GM23338 (cell line): ENCODE data around the gene AGAP1. TPM values are rescaled to one million over a fixed set of nuclear protein-coding genes. Genes with fewer than 3 reads are reported as not detected.

Experiments used
- ATAC-seq: fragments of 200-7000 bp; cut with Tn5 transposase; 3 replicates; pipeline ENCODE4 v1.9.1; 2020
- DNase-seq: peaks from one replicate; pipeline ENCODE4 v3.0.0-alpha.2; 2015; ENCODE audit warnings: low spot score
- H2AFZ ChIP-seq: fragments of 200-600 bp; sonication (generic); 2 replicates; pipeline ENCODE4 v1.8.0; 2016; ENCODE audit warnings: antibody characterized with exemption, mild to moderate bottlenecking, moderate library complexity
- H3F3A ChIP-seq: fragments of 200-600 bp; sonication (generic); replicated peaks from 2 replicates; pipeline ENCODE4 v1.8.0; 2017; ENCODE audit warnings: antibody characterized with exemption, mixed run types, low read depth
- H3K27ac ChIP-seq: fragments of 200-600 bp; sonication (generic); 2 replicates; pipeline ENCODE4 v1.6.1; 2016; ENCODE audit warnings: low read depth
- H3K27me3 ChIP-seq: fragments of 200-600 bp; sonication (generic); 2 replicates; pipeline ENCODE4 v1.8.0; 2016; ENCODE audit warnings: mild to moderate bottlenecking, mixed run types, moderate library complexity; ENCODE audit not compliant: insufficient read depth
- H3K36me3 ChIP-seq: fragments of 200-600 bp; sonication (generic); 2 replicates; pipeline ENCODE4 v1.8.0; 2016; ENCODE audit warnings: mild to moderate bottlenecking; ENCODE audit not compliant: insufficient read depth
- H3K4me1 ChIP-seq: fragments of 200-600 bp; sonication (generic); 2 replicates; pipeline ENCODE4 v1.8.0; 2016; ENCODE audit warnings: mild to moderate bottlenecking, moderate library complexity; ENCODE audit not compliant: insufficient read depth
- H3K4me2 ChIP-seq: fragments of 200-600 bp; sonication (generic); 2 replicates; pipeline ENCODE4 v1.7.1; 2017; ENCODE audit warnings: mixed run types
- H3K4me3 ChIP-seq: fragments of 200-600 bp; sonication (generic); 2 replicates; pipeline ENCODE4 v1.6.1; 2016; ENCODE audit warnings: mixed run types
- H3K79me2 ChIP-seq: fragments of 200-600 bp; sonication (generic); replicated peaks from 2 replicates; pipeline ENCODE4 v1.8.0; 2017; ENCODE audit warnings: mild to moderate bottlenecking; ENCODE audit not compliant: insufficient read depth
- H3K9me2 ChIP-seq: fragments of 200-600 bp; sonication (generic); 2 replicates; pipeline ENCODE4 v1.8.0; 2017; ENCODE audit not compliant: insufficient read depth
- H4K20me1 ChIP-seq: fragments of 200-600 bp; sonication (generic); replicated peaks from 2 replicates; pipeline ENCODE4 v1.8.0; 2017; ENCODE audit warnings: mild to moderate bottlenecking; ENCODE audit not compliant: insufficient read depth
- H3K27ac Mint-ChIP-seq: 2 replicates; pipeline ENCODE4 v1.8.0; 2020; ENCODE audit warnings: inconsistent platforms, mild to moderate bottlenecking, moderate library complexity, mixed read lengths
- H3K27me3 Mint-ChIP-seq: 3 replicates; pipeline ENCODE4 v1.8.0; 2022; ENCODE audit warnings: low read depth, mild to moderate bottlenecking, moderate library complexity, mixed read lengths, inconsistent platforms; ENCODE audit not compliant: insufficient read depth, poor library complexity
- H3K36me3 Mint-ChIP-seq: 3 replicates; pipeline ENCODE4 v1.8.0; 2021; ENCODE audit warnings: low read depth, mild to moderate bottlenecking, inconsistent platforms, moderate library complexity, mixed read lengths
- H3K4me1 Mint-ChIP-seq: 3 replicates; pipeline ENCODE4 v1.8.0; 2020; ENCODE audit warnings: mild to moderate bottlenecking, inconsistent platforms, mixed read lengths
- H3K4me3 Mint-ChIP-seq: 3 replicates; pipeline ENCODE4 v1.8.0; 2021; ENCODE audit warnings: moderate library complexity, mild to moderate bottlenecking, inconsistent platforms, mixed read lengths
- H3K9me3 Mint-ChIP-seq: 3 replicates; pipeline ENCODE4 v1.8.0; 2020; ENCODE audit warnings: moderate library complexity, mild to moderate bottlenecking, inconsistent platforms, mixed read lengths
- CREB1 ChIP-seq: fragments of 250-450 bp; sonication (Bioruptor Pico); IDR thresholded peaks from 2 replicates; pipeline ENCODE4 v1.5.0; 2020; ENCODE audit warnings: low read depth, mild to moderate bottlenecking, moderate library complexity
- CTCF ChIP-seq, 2 experiments: fragments of 200-600 bp in 1 of 2; sonication (generic) in 1 of 2; conservative IDR thresholded peaks; 2 replicates each; pipeline versions ENCODE4 v1.5.1 to v1.6.1; 2016 to 2017; ENCODE audit warnings: antibody characterized with exemption in 2 of 2, low read depth in 2 of 2, mild to moderate bottlenecking in 2 of 2, moderate library complexity in 1 of 2
- ETS1 ChIP-seq: IDR thresholded peaks from 2 replicates; pipeline ENCODE4 v1.6.1; 2016; ENCODE audit warnings: antibody characterized with exemption
- EZH2 ChIP-seq: fragments of 200-600 bp; sonication (generic); IDR thresholded peaks from one replicate; pipeline ENCODE4 v1.8.0; 2017; ENCODE audit warnings: antibody characterized with exemption, mild to moderate bottlenecking, low read depth; ENCODE audit not compliant: unreplicated experiment
- EZH2phosphoT487 ChIP-seq: fragments of 200-600 bp; sonication (generic); IDR thresholded peaks from one replicate; pipeline ENCODE4 v1.8.1; 2018; ENCODE audit warnings: antibody characterized with exemption; ENCODE audit not compliant: unreplicated experiment
- ZNF114 ChIP-seq: fragments of 250-450 bp; sonication (Bioruptor Pico); IDR thresholded peaks from 2 replicates; pipeline ENCODE4 v1.5.0; 2020; ENCODE audit warnings: mild to moderate bottlenecking, moderate library complexity
- ZNF331 ChIP-seq: fragments of 250-450 bp; sonication (Bioruptor Pico); IDR thresholded peaks from 2 replicates; pipeline ENCODE4 v1.5.0; 2020; ENCODE audit warnings: low read depth, mild to moderate bottlenecking, moderate library complexity
- ZNF462 ChIP-seq: fragments of 250-450 bp; sonication (Bioruptor Pico); IDR thresholded peaks from 2 replicates; pipeline ENCODE4 v1.5.0; 2020; ENCODE audit warnings: mild to moderate bottlenecking, moderate library complexity
- polyA plus RNA-seq: library from polyadenylated mRNA; unstranded; fragments of >200 nt; fragmentation: Nextera tagmentation; extraction: Ambion mirVana; gene quantifications from 2 replicates; pipeline ENCODE4 v1.2.1, GENCODE V29; 2016
- total RNA-seq: library from RNA; depleted of rRNA; stranded (reverse); fragments of >200 nt; shearing (Covaris generic); gene quantifications from 2 replicates; pipeline ENCODE4 v1.2.3, GENCODE V29; 2014

The AGAP1 gene
- total and polyA plus RNA-seq, 2 experiments from 2014 or later = 13.3 to 27.9 TPM

GRCh38 chr2:236178890-236179235 lies 685.0 kb downstream of the AGAP1 start:
- peaks cover 67% of the 10 kb centered on the region for H3K27me3 ChIP-seq
- H3K4me3 ChIP-seq = peak overlapping the region; percentile 56
- peak overlapping the region; percentile 75 for H3K4me3 Mint-ChIP-seq
- peaks cover 11% of the 10 kb centered on the region; the same call in 1 of the 2 replicates for H3F3A ChIP-seq
- no peak overlapping the region for H3K27ac ChIP-seq
- peaks cover 47% of the 10 kb centered on the region for H3K4me1 Mint-ChIP-seq
- TF ChIP-seq ETS1 (no peak), CREB1 (CRISPR knock-in tag) (no peak), EZH2 (peak; percentile 65), ZNF462 (CRISPR knock-in tag) (no peak), ZNF114 (CRISPR knock-in tag) (no peak), EZH2phosphoT487 (no peak), CTCF (conservative IDR thresholded peaks at IDR 0.05; ENCODE audit: low read depth in 2 of 2) (no peak), ZNF331 (CRISPR knock-in tag) (no peak)
- H3K9me3 Mint-ChIP-seq = peaks cover under 1% of the 10 kb centered on the region; the same call in 2 of the 3 replicates
- H4K20me1 ChIP-seq = peaks cover 3% of the 10 kb centered on the region; the same call in 1 of the 2 replicates
- H3K4me2 ChIP-seq = peak overlapping the region; percentile 81
- no peak overlapping the region for H3K27ac Mint-ChIP-seq
- DNase-seq (no peak), ATAC-seq (no peak)
- H2AFZ ChIP-seq = peak overlapping the region; percentile 56; the same call in 1 of the 2 replicates
- H3K27me3 Mint-ChIP-seq = peaks cover 57% of the 10 kb centered on the region
- no peaks in the 10 kb centered on the region for H3K36me3 Mint-ChIP-seq
- H3K79me2 ChIP-seq = no peaks in the 10 kb centered on the region
- no peaks in the 10 kb centered on the region for H3K36me3 ChIP-seq
- H3K4me1 ChIP-seq = peaks cover 35% of the 10 kb centered on the region
- no peaks in the 10 kb centered on the region for H3K9me2 ChIP-seq
